HL-60 (cell line): Measurements from ENCODE around the gene MPO.

Experiments used
- CTCF ChIP-seq: IDR thresholded peaks from one replicate; pipeline ENCODE4 v1.5.1; 2011; ENCODE audit warnings: low read length, control low read depth, inconsistent platforms; ENCODE audit not compliant: insufficient read depth
- POLR2AphosphoS5 ChIP-seq: IDR thresholded peaks from 2 replicates; pipeline ENCODE4 v1.6.1; 2012; ENCODE audit warnings: low read depth
- SPI1 ChIP-seq: IDR thresholded peaks from 2 replicates; pipeline ENCODE4 v1.6.1; 2012; ENCODE audit warnings: low read depth, mild to moderate bottlenecking, borderline replicate concordance

DNA sequence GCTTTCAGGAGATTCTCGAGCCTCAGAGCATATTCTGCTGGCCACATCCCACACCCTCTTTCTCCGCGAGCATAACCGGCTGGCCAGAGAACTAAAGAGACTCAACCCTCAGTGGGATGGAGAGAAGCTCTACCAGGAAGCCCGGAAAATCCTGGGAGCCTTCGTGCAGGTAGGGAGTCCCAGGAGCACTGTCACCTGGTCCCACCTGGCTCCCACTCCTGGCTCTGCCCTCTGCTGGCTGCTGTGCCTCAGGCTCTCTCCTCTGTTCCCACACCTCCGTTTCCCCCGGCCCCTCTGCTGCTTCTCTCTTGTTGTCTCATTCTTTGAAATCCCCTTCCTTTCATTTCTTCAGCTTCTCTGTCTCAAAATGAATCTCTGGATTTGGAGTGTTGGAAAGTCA lies 25.9 kb downstream of the MPO start:
- TF ChIP-seq POLR2AphosphoS5 (no peak), CTCF (no peak), SPI1 (no peak)
